OCI-LY3 (cell line): Measurements from ENCODE around the gene OR10G2.

Experiments
- CTCF ChIP-seq: fragments of 200-600, 300-600 bp; sonication (generic); IDR thresholded peaks from 2 replicates; pipeline ENCODE4 v1.5.1; 2014; ENCODE audit warnings: antibody characterized with exemption, low read length, low read depth
- EZH2phosphoT487 ChIP-seq: fragments of 200-600 bp; shearing (Covaris generic); IDR thresholded peaks from 2 replicates; pipeline ENCODE4 v1.6.1; 2018; ENCODE audit warnings: antibody characterized with exemption, mixed run types, low read depth

GRCh38 chr14:21669284-21669683 lies 34.5 kb upstream of the OR10G2 start:
- no peak for TF ChIP-seq CTCF
- TF ChIP-seq EZH2phosphoT487: no peak
